Spleen (tissue), 11 donors: ENCODE results near the gene ARMC3. TPM values are rescaled to one million over a fixed set of nuclear protein-coding genes. Genes with fewer than 3 reads are reported as not detected.

Experiments
- DNase-seq: peaks from one replicate; pipeline ENCODE4 v3.0.0-alpha.2; 2020
- H3K27ac ChIP-seq, 8 donors: fragments of 200-600 bp; sonication (generic) in 7 of 8; 1 replicate in 4 of 8; 2 replicates in 4 of 8; pipeline versions ENCODE4 v1.5.0 to v1.8.0; 2016 to 2021; ENCODE audit warnings: inconsistent platforms in 4 of 8, mild to moderate bottlenecking in 4 of 8, moderate library complexity in 1 of 8
- H3K27me3 ChIP-seq, 7 donors: fragments of 200-600 bp; sonication (generic) in 6 of 7; replicated peaks in 1 of 7; 1 replicate in 4 of 7; 2 replicates in 3 of 7; pipeline versions ENCODE4 v1.5.0 to v1.8.0; 2016 to 2021; ENCODE audit warnings: inconsistent platforms in 3 of 7, mild to moderate bottlenecking in 1 of 7
- H3K36me3 ChIP-seq, 6 donors: fragments of 200-600 bp; sonication (generic) in 5 of 6; 1 replicate in 4 of 6; 2 replicates in 2 of 6; pipeline versions ENCODE4 v1.5.0 to v1.8.0; 2016 to 2021; ENCODE audit warnings: inconsistent platforms in 2 of 6
- H3K4me1 ChIP-seq, 6 donors: fragments of 200-600 bp; sonication (generic) in 5 of 6; 1 replicate in 3 of 6; 2 replicates in 3 of 6; pipeline versions ENCODE4 v1.5.0 to v1.8.0; 2016 to 2021; ENCODE audit warnings: inconsistent platforms in 3 of 6
- H3K4me3 ChIP-seq, 8 donors: fragments of 200-600 bp; sonication (generic) in 7 of 8; 1 replicate in 4 of 8; 2 replicates in 4 of 8; pipeline versions ENCODE4 v1.5.0 to v1.8.0; 2016 to 2021; ENCODE audit warnings: inconsistent platforms in 4 of 8, mild to moderate bottlenecking in 4 of 8, moderate library complexity in 2 of 8
- H3K9me3 ChIP-seq, 8 donors: fragments of 200-600 bp; sonication (generic) in 7 of 8; 1 replicate in 4 of 8; 2 replicates in 4 of 8; pipeline versions ENCODE4 v1.5.0 to v1.8.0; 2016 to 2021; ENCODE audit warnings: inconsistent platforms in 4 of 8
- POLR2A ChIP-seq, 3 donors: fragments of 450-650 bp; IDR thresholded peaks; one replicate each; pipeline ENCODE4 v1.5.1; 2017; ENCODE audit warnings: antibody characterized with exemption in 3 of 3, mild to moderate bottlenecking in 1 of 3
- POLR2AphosphoS5 ChIP-seq, 3 donors: sonication (generic); formaldehyde crosslinking; IDR thresholded peaks; one replicate each; pipeline ENCODE4 v1.5.1; 2017; ENCODE audit warnings: antibody characterized with exemption in 3 of 3
- WGBS, 5 donors: extraction: QIAGEN DNeasy Blood & Tissue Kit in 3 of 5; methylation state at CpG; one replicate each; pipeline versions ENCODE4 v1.1.5 to v1.1.7; 2013 to 2018; 5-methylcytosine and 5-hydroxymethylcytosine counted together
- intact Hi-C: fragments of 100-400 bp; cut with DNase I; formaldehyde crosslinking; loops from one replicate; pipeline ENCODE4 v1.15.0; 2023; ENCODE audit warnings: low total_unique reads
- polyA plus RNA-seq, 3 donors: library from polyadenylated mRNA; stranded (reverse); fragments of 200-250 nt; gene quantifications; one replicate each; pipeline ENCODE4 v1.2.1, GENCODE V29; 2013
- total RNA-seq, 7 donors: library from RNA; depleted of rRNA in 3 of 7; stranded (reverse); fragments of >200 nt in 3 of 7; fragmentation: NEBNext Ultra II Directional in 4 of 7; extraction: Animal tissue kit (Norgen Biotek cat#: 25700) in 4 of 7; gene quantifications; one replicate each; pipeline versions ENCODE4 v1.1.0 to v1.2.1, GENCODE V29; 2016 to 2021
- TF ChIP-seq, protein P1 (sequence below), 11 experiments: fragments of 200-600 bp in 7 of 11; fragments of 450-650 bp in 4 of 11; sonication (generic) in 4 of 11; IDR thresholded peaks in 8 of 11; conservative IDR thresholded peaks in 3 of 11; 1 replicate in 7 of 11; 2 replicates in 4 of 11; pipeline versions ENCODE4 v1.4.0 to v1.8.0; 2016 to 2021; ENCODE audit warnings: antibody characterized with exemption in 11 of 11, inconsistent platforms in 4 of 11, mild to moderate bottlenecking in 1 of 11
- donor health status: healthy with polysubstance abuse.
- donor health status: DM: no; HTN: no; CAD: no; lungs with moderate emphysema.
- donor health status: DM: no; HTN: no; CAD: no.
- donor health status: Bipolar disorder and iron deficiency.
- donor health status: healthy.
- donor health status: DM: no; HTN: no; CAD: no.
- donor health status: DM: yes; HTN: yes; CAD: no.

ARMC3 gene
- total and polyA plus RNA-seq, 10 donors: 0.66 to 0.85 TPM; not detected in 8

DNA sequence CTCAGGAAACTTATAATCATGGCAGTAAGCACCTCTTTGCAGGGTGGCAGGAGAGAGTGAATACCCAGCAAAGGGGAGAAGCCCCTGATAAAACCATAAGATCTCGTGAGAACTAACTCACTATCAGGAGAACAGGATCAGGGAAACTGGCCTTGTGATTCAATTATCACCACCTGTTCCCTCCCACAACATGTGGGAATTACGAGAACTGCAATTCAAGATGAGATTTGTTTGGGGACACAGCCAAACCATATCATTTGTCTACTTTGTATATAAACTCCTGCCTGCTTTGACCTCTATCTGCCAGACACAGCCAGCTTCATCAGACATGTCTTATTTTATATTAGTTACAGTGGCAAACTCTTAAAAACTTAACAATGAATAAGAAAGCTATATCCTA is 50.4 kb downstream of the ARMC3 start:
- Histone ChIP-seq H3K27ac (no peak overlapping the region), H3K9me3 (no peaks in the 10 kb centered on the region), H3K4me3 (no peak overlapping the region), H3K27me3 (no peaks in the 10 kb centered on the region), H3K4me1 (no peaks in the 10 kb centered on the region), H3K36me3 (no peaks in the 10 kb centered on the region)
- intact Hi-C loops: no loop called here
- DNase-seq: no peak
- TF ChIP-seq POLR2A (IDR thresholded peaks at IDR 0.05) (no peak), POLR2AphosphoS5 (IDR thresholded peaks at IDR 0.05) (no peak)
- TF ChIP-seq, protein P1, sequence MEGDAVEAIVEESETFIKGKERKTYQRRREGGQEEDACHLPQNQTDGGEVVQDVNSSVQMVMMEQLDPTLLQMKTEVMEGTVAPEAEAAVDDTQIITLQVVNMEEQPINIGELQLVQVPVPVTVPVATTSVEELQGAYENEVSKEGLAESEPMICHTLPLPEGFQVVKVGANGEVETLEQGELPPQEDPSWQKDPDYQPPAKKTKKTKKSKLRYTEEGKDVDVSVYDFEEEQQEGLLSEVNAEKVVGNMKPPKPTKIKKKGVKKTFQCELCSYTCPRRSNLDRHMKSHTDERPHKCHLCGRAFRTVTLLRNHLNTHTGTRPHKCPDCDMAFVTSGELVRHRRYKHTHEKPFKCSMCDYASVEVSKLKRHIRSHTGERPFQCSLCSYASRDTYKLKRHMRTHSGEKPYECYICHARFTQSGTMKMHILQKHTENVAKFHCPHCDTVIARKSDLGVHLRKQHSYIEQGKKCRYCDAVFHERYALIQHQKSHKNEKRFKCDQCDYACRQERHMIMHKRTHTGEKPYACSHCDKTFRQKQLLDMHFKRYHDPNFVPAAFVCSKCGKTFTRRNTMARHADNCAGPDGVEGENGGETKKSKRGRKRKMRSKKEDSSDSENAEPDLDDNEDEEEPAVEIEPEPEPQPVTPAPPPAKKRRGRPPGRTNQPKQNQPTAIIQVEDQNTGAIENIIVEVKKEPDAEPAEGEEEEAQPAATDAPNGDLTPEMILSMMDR (IDR thresholded peaks at IDR 0.05 in 8 of 11, conservative IDR thresholded peaks at IDR 0.05 in 3 of 11): no peak
- 86 to 93% (median 90%) methylated on average over 2 of the region's 2 CpGs for WGBS, 5 donors

DNA sequence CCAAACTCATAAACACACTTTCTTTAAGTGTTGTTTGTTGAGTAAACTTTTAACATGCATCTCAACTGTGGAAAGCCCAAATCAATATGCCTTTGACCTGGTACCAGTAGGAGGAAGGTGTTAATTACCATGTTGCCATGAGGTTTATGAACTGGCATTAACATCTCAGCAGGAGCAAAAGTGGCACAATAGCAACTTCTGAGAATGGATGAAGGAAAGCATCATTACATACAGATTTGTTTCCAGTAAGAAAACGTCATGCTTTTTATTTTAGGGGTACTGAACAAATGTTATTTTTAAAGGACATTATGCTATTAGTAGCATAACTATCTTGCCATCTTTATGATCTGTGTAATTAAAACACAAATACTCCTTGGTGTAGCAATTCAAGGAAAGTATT is 51.1 kb downstream of the ARMC3 start:
- no peak for DNase-seq
- Histone ChIP-seq H3K27me3 (no peaks in the 10 kb centered on the region), H3K9me3 (no peaks in the 10 kb centered on the region), H3K4me3 (no peak overlapping the region), H3K27ac (no peak overlapping the region), H3K36me3 (no peaks in the 10 kb centered on the region), H3K4me1 (no peaks in the 10 kb centered on the region)
- 68 to 85% (median 80%) methylated on average over 1 of the region's 1 CpG for WGBS, 5 donors
- intact Hi-C loops: no loop called here
- TF ChIP-seq POLR2AphosphoS5 (IDR thresholded peaks at IDR 0.05) (no peak), POLR2A (IDR thresholded peaks at IDR 0.05) (no peak)
- TF ChIP-seq, protein P1 (IDR thresholded peaks at IDR 0.05 in 8 of 11, conservative IDR thresholded peaks at IDR 0.05 in 3 of 11): no peak

DNA sequence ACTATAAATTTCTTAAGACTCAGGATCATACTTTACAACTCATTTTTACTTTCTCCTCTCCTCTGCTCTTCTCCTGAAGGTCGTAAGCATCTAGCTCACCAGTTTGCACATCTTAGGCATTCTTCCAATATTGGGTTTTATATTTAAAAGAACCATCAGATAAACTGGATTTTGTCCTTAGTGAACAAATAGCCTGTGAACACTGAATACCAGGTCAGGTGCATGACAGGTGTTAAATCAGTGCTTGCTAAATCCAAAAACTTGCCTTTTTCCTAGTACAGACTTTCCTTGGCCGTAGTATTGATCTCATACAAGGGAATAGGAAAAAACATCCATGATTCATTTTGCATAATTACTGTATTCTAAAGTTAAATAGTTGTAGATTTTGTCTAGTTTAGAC is 53.0 kb downstream of the ARMC3 start:
- H3K9me3 ChIP-seq: no peaks in the 10 kb centered on the region
- no peak overlapping the region for H3K27ac ChIP-seq
- intact Hi-C loops: loop anchor here (10.0 kb wide), 1 partner anchor 406 kb away; no protein-coding TSS in a partner anchor
- no peak for TF ChIP-seq POLR2A (IDR thresholded peaks at IDR 0.05)
- TF ChIP-seq, protein P1 (IDR thresholded peaks at IDR 0.05 in 8 of 11, conservative IDR thresholded peaks at IDR 0.05 in 3 of 11): no peak
- TF ChIP-seq POLR2AphosphoS5 (IDR thresholded peaks at IDR 0.05): no peak
- H3K4me3 ChIP-seq: no peak overlapping the region
- DNase-seq: no peak
- no peaks in the 10 kb centered on the region for H3K27me3 ChIP-seq
- no peaks in the 10 kb centered on the region for H3K36me3 ChIP-seq
- H3K4me1 ChIP-seq: no peaks in the 10 kb centered on the region
- 93 to 98% (median 94%) methylated on average over 2 of the region's 2 CpGs for WGBS, 5 donors

DNA sequence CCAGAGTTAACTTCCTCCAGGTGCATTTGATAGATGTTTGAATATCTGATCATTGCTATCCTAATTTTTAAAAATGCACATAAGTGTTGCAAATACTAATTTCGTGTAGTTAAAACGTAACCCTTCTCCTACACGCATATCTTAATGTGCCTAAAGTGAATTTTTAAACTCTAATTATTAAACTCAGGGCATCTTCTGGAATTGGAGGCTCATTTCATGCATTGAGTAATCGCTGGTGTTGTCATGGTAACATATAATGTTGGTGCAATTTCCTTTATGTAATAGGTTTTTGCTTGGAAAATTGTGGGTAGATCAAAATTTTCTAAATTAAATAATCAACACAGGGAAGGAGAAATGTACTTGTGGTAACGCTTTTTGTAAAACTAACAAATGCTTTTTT is 56.2 kb downstream of the ARMC3 start:
- no peaks in the 10 kb centered on the region for H3K27me3 ChIP-seq
- TF ChIP-seq, protein P1 (IDR thresholded peaks at IDR 0.05 in 8 of 11, conservative IDR thresholded peaks at IDR 0.05 in 3 of 11): no peak
- TF ChIP-seq POLR2A (IDR thresholded peaks at IDR 0.05) (no peak), POLR2AphosphoS5 (IDR thresholded peaks at IDR 0.05) (no peak)
- intact Hi-C loops: loop anchor here (10.0 kb wide), 1 partner anchor 409 kb away; no protein-coding TSS in a partner anchor
- H3K9me3 ChIP-seq: no peaks in the 10 kb centered on the region
- no peak overlapping the region for H3K27ac ChIP-seq
- H3K4me3 ChIP-seq: no peak overlapping the region
- 60 to 81% (median 73%) methylated on average over 5 of the region's 5 CpGs for WGBS, 5 donors
- DNase-seq: no peak
- peaks cover 0 to 21% (median 11%) of the 10 kb centered on the region in 6 donors for H3K4me1 ChIP-seq
- no peaks in the 10 kb centered on the region for H3K36me3 ChIP-seq
